HepG2 (cell line): Measurements from ENCODE around the gene CHKA. TPM values are rescaled to one million over a fixed set of nuclear protein-coding genes. Genes with fewer than 3 reads are reported as not detected.

Experiments
- BHLHE40 ChIP-seq: IDR thresholded peaks from 2 replicates; pipeline ENCODE4 v1.6.1; 2011; ENCODE audit warnings: low read length, improper control_type of control experiment
- CC2D1A ChIP-seq: sonication (generic); formaldehyde crosslinking; IDR thresholded peaks from 2 replicates; pipeline ENCODE4 v1.8.1; 2023; ENCODE audit warnings: mild to moderate bottlenecking, missing genetic modification reagents
- FOSL2 ChIP-seq: sonication (generic); formaldehyde crosslinking; IDR thresholded peaks from 2 replicates; pipeline ENCODE4 v1.4.0; 2020; ENCODE audit warnings: missing genetic modification reagents
- GATA4 ChIP-seq: sonication (generic); IDR thresholded peaks from 2 replicates; pipeline ENCODE4 v1.6.1; 2016; ENCODE audit warnings: antibody characterized with exemption, low read depth, borderline replicate concordance
- HNF4G ChIP-seq, 2 experiments: sonication (generic) in 1 of 2; formaldehyde crosslinking in 1 of 2; IDR thresholded peaks; 2 replicates each; pipeline versions ENCODE4 v1.4.0 to v1.6.1; 2011 to 2020; ENCODE audit warnings: borderline replicate concordance in 2 of 2, low read depth in 2 of 2, mild to moderate bottlenecking in 2 of 2, low read length in 1 of 2, missing genetic modification reagents in 1 of 2, moderate library complexity in 1 of 2
- HOXA5 ChIP-seq: sonication (generic); formaldehyde crosslinking; IDR thresholded peaks from 2 replicates; pipeline ENCODE4 v1.4.0; 2020; ENCODE audit warnings: missing genetic modification reagents
- KDM6A ChIP-seq: IDR thresholded peaks from 2 replicates; pipeline ENCODE4 v1.6.1; 2016; ENCODE audit warnings: low read depth
- NFE2L1 ChIP-seq: sonication (generic); formaldehyde crosslinking; IDR thresholded peaks from 2 replicates; pipeline ENCODE4 v1.4.0; 2020; ENCODE audit warnings: missing genetic modification reagents, mild to moderate bottlenecking, borderline replicate concordance
- NFE2L2 ChIP-seq: fragments of 150-350 bp; IDR thresholded peaks from 2 replicates; pipeline ENCODE4 v1.6.1; 2014; ENCODE audit warnings: low read length
- POLR2AphosphoS2 ChIP-seq: IDR thresholded peaks from 2 replicates; pipeline ENCODE4 v1.6.1; 2011; ENCODE audit warnings: low read depth, low read length, improper control_type of control experiment
- SP1 ChIP-seq, 2 experiments: fragments of 450-650 bp in 1 of 2; sonication (generic) in 1 of 2; formaldehyde crosslinking in 1 of 2; IDR thresholded peaks; 2 replicates each; pipeline versions ENCODE4 v1.4.0 to v1.6.1; 2016 to 2020; ENCODE audit warnings: missing genetic modification reagents in 1 of 2
- SSRP1 ChIP-seq: IDR thresholded peaks from 2 replicates; pipeline ENCODE4 v1.6.1; 2016; ENCODE audit warnings: control low read depth
- SYNCRIP ChIP-seq: fragments of 200-400 bp; formaldehyde crosslinking; IDR thresholded peaks from 2 replicates; pipeline ENCODE4 v1.6.1; 2018; ENCODE audit warnings: mild to moderate bottlenecking, low read depth, low read length; ENCODE audit not compliant: insufficient read depth
- TEAD3 ChIP-seq: optimal IDR thresholded peaks from 2 replicates; pipeline ENCODE3; 2016; ENCODE audit warnings: borderline replicate concordance
- ZBTB8A ChIP-seq: sonication (generic); formaldehyde crosslinking; IDR thresholded peaks from 2 replicates; pipeline ENCODE4 v1.4.0; 2020; ENCODE audit warnings: mild to moderate bottlenecking, low read depth, missing genetic modification reagents, borderline replicate concordance
- ZFP82 ChIP-seq: sonication (generic); formaldehyde crosslinking; IDR thresholded peaks from 2 replicates; pipeline ENCODE4 v1.5.1; 2020; ENCODE audit warnings: mild to moderate bottlenecking, missing genetic modification reagents, borderline replicate concordance
- ZFY ChIP-seq: sonication (generic); formaldehyde crosslinking; IDR thresholded peaks from 2 replicates; pipeline ENCODE4 v1.4.0; 2020; ENCODE audit warnings: missing genetic modification reagents
- ZNF138 ChIP-seq: sonication (generic); formaldehyde crosslinking; IDR thresholded peaks from 2 replicates; pipeline ENCODE4 v1.5.0; 2020; ENCODE audit warnings: mild to moderate bottlenecking, low read depth, missing genetic modification reagents
- ZNF20 ChIP-seq: sonication (generic); formaldehyde crosslinking; IDR thresholded peaks from 2 replicates; pipeline ENCODE4 v1.4.0; 2020; ENCODE audit warnings: mild to moderate bottlenecking, moderate library complexity, missing genetic modification reagents
- ZNF274 ChIP-seq: sonication (generic); formaldehyde crosslinking; IDR thresholded peaks from 2 replicates; pipeline ENCODE4 v1.5.1; 2020; ENCODE audit warnings: mild to moderate bottlenecking, missing genetic modification reagents
- ZNF44 ChIP-seq: sonication (generic); formaldehyde crosslinking; IDR thresholded peaks from 2 replicates; pipeline ENCODE4 v1.5.1; 2020; ENCODE audit warnings: mild to moderate bottlenecking, missing genetic modification reagents
- ZNF460 ChIP-seq: sonication (generic); formaldehyde crosslinking; IDR thresholded peaks from 2 replicates; pipeline ENCODE4 v1.5.1; 2020; ENCODE audit warnings: missing genetic modification reagents, mild to moderate bottlenecking, borderline replicate concordance
- ZNF792 ChIP-seq: IDR thresholded peaks from 2 replicates; pipeline ENCODE4 v1.6.1; 2016
- polyA plus RNA-seq, 8 experiments: library from polyadenylated mRNA; depleted of rRNA in 3 of 8; stranded (reverse) in 7 of 8; unstranded in 1 of 8; fragments of >200 nt; fragmentation: Illumina TruSeq in 4 of 8; extraction: Trizol in 4 of 8; gene quantifications; 2 replicates each; pipeline versions ENCODE4 v1.2.1 to v1.2.3, GENCODE V29; 2011 to 2016; ENCODE audit warnings: low read depth in 4 of 8, missing spikeins in 1 of 8, mixed read lengths in 1 of 8; ENCODE audit not compliant: insufficient read depth in 1 of 8
- total RNA-seq, 5 experiments: library from RNA; depleted of rRNA; stranded (reverse); fragments of >200 nt; fragmentation: Illumina TruSeq; extraction: Trizol; gene quantifications; 2 replicates each; pipeline ENCODE4 v1.2.3, GENCODE V29; 2016; ENCODE audit warnings: low read depth in 1 of 5
- TF ChIP-seq, protein P1 (sequence below): sonication (generic); formaldehyde crosslinking; IDR thresholded peaks from 2 replicates; pipeline ENCODE4 v1.4.0; 2020; ENCODE audit warnings: missing genetic modification reagents
- TF ChIP-seq, protein P2 (sequence below): sonication (generic); formaldehyde crosslinking; IDR thresholded peaks from 2 replicates; pipeline ENCODE4 v1.8.1; 2022; ENCODE audit warnings: low read depth, mild to moderate bottlenecking, missing genetic modification reagents
- TF ChIP-seq, protein P3 (sequence below): sonication (generic); formaldehyde crosslinking; IDR thresholded peaks from 2 replicates; pipeline ENCODE4 v1.5.1; 2020; ENCODE audit warnings: missing genetic modification reagents, mild to moderate bottlenecking, borderline replicate concordance
- TF ChIP-seq, protein P4 (sequence below): sonication (generic); formaldehyde crosslinking; IDR thresholded peaks from 2 replicates; pipeline ENCODE4 v1.5.0; 2020; ENCODE audit warnings: missing genetic modification reagents

Gene CHKA
- total and polyA plus RNA-seq, 2 of the 13 experiments (the other 11 are each of a cell fraction or from before 2014, with no cell fraction given): 71.6 to 92.7 TPM

DNA sequence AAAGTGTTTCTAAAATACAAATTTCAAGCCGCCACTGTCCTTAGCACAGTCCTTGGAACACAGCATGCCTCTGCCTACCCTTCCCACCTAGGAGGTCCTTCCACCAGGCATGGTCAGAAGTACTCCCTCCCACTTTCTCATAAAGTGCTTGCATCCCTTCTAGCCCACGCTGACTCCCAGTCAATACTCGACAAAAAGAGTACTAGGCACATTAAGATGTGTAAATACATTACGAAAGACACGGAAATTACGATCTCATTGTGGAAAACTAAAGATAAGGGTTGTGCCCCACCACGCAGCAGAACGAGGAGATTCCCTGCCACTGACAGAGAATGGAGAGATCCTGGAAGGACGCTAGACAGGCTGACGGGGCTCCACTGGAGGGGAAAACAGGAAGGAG is 13.5 kb downstream of the CHKA start (continued):
- TF ChIP-seq, protein P1, sequence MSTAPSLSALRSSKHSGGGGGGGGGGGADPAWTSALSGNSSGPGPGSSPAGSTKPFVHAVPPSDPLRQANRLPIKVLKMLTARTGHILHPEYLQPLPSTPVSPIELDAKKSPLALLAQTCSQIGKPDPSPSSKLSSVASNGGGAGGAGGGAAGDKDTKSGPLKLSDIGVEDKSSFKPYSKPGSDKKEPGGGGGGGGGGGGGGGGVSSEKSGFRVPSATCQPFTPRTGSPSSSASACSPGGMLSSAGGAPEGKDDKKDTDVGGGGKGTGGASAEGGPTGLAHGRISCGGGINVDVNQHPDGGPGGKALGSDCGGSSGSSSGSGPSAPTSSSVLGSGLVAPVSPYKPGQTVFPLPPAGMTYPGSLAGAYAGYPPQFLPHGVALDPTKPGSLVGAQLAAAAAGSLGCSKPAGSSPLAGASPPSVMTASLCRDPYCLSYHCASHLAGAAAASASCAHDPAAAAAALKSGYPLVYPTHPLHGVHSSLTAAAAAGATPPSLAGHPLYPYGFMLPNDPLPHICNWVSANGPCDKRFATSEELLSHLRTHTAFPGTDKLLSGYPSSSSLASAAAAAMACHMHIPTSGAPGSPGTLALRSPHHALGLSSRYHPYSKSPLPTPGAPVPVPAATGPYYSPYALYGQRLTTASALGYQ (CRISPR knock-in tag): no peak
- no peak for TF ChIP-seq ZNF460
- TF ChIP-seq POLR2AphosphoS2: no peak
- TF ChIP-seq ZNF20 (CRISPR knock-in tag): no peak
- TF ChIP-seq, protein P2, sequence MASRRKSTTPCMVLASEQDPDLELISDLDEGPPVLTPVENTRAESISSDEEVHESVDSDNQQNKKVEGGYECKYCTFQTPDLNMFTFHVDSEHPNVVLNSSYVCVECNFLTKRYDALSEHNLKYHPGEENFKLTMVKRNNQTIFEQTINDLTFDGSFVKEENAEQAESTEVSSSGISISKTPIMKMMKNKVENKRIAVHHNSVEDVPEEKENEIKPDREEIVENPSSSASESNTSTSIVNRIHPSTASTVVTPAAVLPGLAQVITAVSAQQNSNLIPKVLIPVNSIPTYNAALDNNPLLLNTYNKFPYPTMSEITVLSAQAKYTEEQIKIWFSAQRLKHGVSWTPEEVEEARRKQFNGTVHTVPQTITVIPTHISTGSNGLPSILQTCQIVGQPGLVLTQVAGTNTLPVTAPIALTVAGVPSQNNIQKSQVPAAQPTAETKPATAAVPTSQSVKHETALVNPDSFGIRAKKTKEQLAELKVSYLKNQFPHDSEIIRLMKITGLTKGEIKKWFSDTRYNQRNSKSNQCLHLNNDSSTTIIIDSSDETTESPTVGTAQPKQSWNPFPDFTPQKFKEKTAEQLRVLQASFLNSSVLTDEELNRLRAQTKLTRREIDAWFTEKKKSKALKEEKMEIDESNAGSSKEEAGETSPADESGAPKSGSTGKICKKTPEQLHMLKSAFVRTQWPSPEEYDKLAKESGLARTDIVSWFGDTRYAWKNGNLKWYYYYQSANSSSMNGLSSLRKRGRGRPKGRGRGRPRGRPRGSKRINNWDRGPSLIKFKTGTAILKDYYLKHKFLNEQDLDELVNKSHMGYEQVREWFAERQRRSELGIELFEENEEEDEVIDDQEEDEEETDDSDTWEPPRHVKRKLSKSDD: no peak
- TF ChIP-seq HNF4G (IDR thresholded peaks at IDR 0.05; ENCODE audit: borderline replicate concordance, low read depth, low read length): no peak
- TF ChIP-seq HNF4G (CRISPR knock-in tag; IDR thresholded peaks at IDR 0.05; ENCODE audit: borderline replicate concordance, low read depth): no peak
- no peak for TF ChIP-seq ZNF138
- TF ChIP-seq SP1 (IDR thresholded peaks at IDR 0.05): no peak
- no peak for TF ChIP-seq SP1 (CRISPR knock-in tag; IDR thresholded peaks at IDR 0.05)
- TF ChIP-seq ZNF274 (CRISPR knock-in tag): no peak
- no peak for TF ChIP-seq BHLHE40
- TF ChIP-seq CC2D1A (CRISPR knock-in tag): no peak
- no peak for TF ChIP-seq KDM6A (CRISPR knock-in tag)
- no peak for TF ChIP-seq ZNF44 (CRISPR knock-in tag)
- TF ChIP-seq, protein P3, sequence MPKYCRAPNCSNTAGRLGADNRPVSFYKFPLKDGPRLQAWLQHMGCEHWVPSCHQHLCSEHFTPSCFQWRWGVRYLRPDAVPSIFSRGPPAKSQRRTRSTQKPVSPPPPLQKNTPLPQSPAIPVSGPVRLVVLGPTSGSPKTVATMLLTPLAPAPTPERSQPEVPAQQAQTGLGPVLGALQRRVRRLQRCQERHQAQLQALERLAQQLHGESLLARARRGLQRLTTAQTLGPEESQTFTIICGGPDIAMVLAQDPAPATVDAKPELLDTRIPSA (CRISPR knock-in tag): no peak
- no peak for TF ChIP-seq HOXA5 (CRISPR knock-in tag)
- peak; percentile 17; the same call in 1 of the 2 replicates for TF ChIP-seq FOSL2 (CRISPR knock-in tag)
- no peak for TF ChIP-seq SYNCRIP
- peak; percentile 43; the same call in 1 of the 2 replicates for TF ChIP-seq ZNF792
- TF ChIP-seq, protein P4, sequence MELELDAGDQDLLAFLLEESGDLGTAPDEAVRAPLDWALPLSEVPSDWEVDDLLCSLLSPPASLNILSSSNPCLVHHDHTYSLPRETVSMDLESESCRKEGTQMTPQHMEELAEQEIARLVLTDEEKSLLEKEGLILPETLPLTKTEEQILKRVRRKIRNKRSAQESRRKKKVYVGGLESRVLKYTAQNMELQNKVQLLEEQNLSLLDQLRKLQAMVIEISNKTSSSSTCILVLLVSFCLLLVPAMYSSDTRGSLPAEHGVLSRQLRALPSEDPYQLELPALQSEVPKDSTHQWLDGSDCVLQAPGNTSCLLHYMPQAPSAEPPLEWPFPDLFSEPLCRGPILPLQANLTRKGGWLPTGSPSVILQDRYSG (CRISPR knock-in tag): no peak
- TF ChIP-seq TEAD3 (CRISPR knock-in tag): no peak
- TF ChIP-seq ZFY (CRISPR knock-in tag): no peak
- TF ChIP-seq GATA4: no peak
- no peak for TF ChIP-seq ZFP82 (CRISPR knock-in tag)
- no peak for TF ChIP-seq ZBTB8A (CRISPR knock-in tag)
- TF ChIP-seq NFE2L2: no peak
- TF ChIP-seq SSRP1 (CRISPR knock-in tag): no peak
- TF ChIP-seq NFE2L1 (CRISPR knock-in tag): no peak
